Measurements from ENCODE around the gene RIMBP2.

DNA sequence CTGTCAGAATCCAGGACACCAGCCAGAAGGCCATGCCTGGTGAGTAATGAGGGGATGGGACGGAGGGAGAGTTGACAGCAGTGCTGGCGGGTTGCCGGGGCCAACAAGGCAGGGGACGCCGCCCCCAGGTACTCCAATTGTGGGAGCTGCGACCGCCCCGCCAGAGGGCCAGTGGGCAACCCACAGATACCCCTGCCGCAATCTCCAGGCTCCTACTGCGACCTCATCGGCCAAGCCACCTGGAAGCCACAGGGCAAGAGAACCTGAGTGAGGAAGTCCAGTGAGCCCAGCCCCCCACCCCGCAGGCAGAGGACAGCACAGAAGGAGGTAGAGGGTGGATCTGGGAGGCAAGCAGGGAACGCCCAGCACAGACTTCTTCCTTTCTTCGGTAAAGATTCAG, 103.0 kb downstream of the RIMBP2 start:
- TF ChIP-seq CTCF (IDR thresholded peaks at IDR 0.05) (no peak), POLR2A (IDR thresholded peaks at IDR 0.05) (no peak)
